Stimulated activated CD8-positive, alpha-beta memory T cell treated with anti-CD3 and anti-CD28 coated beads, Interleukin-2, amount 100 ng/mL, for 1 hour (primary cell): ENCODE data around the gene COL28A1.
"Not testable (repeated sequence)": the region's sequence is repeated elsewhere in the genome, so short reads cannot be mapped to it uniquely, and the experiment has no call there.

Experiments
- DNase-seq, 2 donors: peaks; one replicate each; pipeline ENCODE4 v3.0.0-alpha.2; 2020; ENCODE audit warnings: low read depth in 2 of 2

COL28A1 gene

GRCh38 chr7:7561591-7561990 is 25.9 kb upstream of the COL28A1 start:
- not testable (repeated sequence) for DNase-seq

DNA sequence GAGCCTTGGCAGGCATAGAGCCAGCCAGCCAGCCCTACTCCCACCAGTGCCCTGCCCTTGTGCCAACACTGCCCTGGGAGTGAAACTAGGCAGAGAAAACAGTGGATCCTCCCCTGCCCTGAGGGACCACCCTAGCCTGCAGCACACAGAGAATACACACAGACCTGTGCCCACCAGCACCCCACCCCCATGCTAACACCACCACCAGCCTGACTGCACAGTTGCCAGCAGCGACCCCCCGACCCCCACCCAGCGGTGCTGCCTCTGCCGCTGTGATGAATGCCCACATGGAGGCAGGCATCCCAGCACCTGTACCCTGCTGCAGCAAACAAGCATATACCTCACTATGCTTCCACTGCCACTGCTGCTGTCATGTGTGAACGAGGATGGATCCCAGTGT is 21.6 kb upstream of the COL28A1 start:
- no peak for DNase-seq

- no peak for DNase-seq
Measured at GRCh38 chr7:7556852-7557251, 21.2 kb upstream of the COL28A1 start.

- no peak for DNase-seq
Measured at GRCh38 chr7:7554649-7555575, 19.2 kb upstream of the COL28A1 start.

DNA sequence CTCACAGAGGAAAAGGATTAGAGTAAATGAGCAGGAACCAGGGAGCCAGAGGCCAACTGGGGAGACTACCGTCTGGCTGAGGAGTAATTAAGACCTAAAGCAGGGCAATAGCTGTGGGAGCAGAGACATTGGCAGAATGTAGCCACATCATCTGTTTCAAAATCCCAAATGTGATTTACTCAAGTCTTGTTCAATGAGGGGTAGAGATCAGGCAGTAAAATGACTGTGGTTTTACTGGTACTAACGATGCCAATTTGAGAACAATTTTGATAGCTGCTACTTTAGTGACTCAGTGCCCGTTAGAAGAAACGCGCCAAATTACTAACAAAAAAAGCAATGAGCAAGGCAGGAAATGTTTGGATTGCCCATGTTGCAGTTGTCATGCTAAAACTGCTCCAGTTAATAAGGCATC is 18.4 kb upstream of the COL28A1 start:
- DNase-seq = no peak

DNA sequence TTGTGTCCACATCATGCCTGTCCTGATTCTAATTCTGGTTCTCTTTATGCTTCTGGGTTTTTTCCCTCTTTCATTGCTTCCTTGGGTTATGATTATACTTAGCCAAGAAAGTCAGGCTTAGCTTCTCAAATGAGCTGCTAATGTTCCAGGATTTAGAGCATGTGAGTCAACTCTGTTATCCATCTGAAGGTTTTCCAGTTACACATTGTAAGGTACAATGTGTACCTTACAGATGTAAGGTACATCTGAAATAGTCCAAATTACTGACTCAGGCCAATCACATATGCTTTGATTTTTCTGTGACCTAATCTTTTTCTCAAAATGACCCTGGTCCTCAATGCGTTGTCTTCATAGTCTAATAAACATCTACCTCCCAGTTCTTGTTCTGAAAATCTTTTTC is 17.7 kb upstream of the COL28A1 start:
- no peak for DNase-seq

DNA sequence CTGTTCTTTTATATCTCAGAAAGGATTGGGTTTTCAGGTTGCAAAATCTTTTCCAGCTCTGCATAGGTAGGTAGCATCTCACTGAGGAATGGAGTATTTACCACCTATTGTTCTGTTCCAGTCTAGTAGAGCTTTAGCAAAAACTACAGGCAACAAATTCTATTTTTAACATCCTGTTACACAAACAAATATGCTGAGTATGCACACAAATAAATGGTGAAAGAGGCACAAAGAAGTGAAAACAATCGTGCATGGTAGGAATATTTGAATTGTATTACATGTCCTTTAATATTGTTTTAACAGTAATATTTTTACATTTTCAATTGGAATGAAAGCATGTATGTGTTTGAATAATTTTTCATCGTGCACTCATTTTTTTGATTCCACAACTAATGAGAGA is 16.5 kb upstream of the COL28A1 start:
- DNase-seq = no peak

DNA sequence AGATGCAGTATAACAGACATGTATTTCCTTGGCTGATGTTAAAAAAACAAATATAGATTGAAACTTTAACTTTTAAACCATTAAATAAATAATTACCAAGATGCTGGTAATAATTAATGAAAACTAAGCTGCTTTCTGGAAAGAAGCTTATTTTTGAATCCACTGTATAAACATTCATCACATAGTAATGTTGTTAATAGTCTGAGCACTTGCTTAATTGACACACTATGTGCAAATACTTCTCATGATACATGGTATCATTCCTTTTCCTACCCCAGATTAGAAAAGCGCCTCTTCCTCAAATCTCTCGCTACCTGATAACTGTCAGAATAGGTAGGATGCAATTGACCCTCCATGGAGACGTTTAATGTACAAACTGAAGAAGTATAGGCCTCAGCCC is 15.0 kb upstream of the COL28A1 start:
- DNase-seq = no peak

DNA sequence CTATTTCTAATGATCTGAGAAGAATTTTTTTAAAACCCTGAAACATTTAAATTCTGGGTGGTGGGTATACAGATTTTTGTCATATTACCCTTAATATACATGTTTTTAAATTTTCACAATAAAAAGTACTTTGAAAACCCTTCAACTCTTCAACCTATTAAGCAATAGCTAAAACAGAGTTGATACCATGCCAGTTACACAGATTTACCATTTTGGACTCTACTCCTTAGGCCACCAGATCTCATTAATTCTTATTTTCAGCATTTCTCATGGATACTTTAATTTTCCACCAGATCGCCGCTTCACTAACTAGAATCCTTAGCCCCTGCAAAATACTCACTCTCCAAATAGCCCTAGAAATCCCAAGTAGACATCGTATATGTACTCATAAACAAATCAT is 12.7 kb upstream of the COL28A1 start:
- no peak for DNase-seq

- no peak for DNase-seq
Measured at GRCh38 chr7:7542251-7542835, 6.7 kb upstream of the COL28A1 start.

DNA sequence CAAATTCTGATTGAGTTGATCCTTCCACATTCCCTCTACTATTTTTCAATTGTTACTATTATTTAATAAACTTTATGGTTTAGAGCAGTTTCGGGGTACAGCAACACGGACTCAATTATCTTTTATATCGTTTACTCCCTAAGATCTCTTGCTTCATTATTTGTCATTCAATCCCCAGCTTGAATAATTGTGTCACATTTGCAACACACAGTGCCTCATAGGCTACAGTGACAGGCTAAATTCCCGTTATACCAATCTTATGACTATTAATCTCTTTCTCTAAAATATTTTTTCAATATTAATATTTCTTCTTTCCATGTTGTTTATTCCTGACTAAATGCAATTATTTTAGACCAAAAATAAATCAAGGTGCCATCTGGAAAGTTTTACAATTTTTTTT is 4.0 kb upstream of the COL28A1 start:
- DNase-seq = no peak

- no peak for DNase-seq
Measured at GRCh38 chr7:7539152-7539551, 3.5 kb upstream of the COL28A1 start.

GRCh38 chr7:7537711-7538110 is 2.0 kb upstream of the COL28A1 start:
- DNase-seq = no peak

DNA sequence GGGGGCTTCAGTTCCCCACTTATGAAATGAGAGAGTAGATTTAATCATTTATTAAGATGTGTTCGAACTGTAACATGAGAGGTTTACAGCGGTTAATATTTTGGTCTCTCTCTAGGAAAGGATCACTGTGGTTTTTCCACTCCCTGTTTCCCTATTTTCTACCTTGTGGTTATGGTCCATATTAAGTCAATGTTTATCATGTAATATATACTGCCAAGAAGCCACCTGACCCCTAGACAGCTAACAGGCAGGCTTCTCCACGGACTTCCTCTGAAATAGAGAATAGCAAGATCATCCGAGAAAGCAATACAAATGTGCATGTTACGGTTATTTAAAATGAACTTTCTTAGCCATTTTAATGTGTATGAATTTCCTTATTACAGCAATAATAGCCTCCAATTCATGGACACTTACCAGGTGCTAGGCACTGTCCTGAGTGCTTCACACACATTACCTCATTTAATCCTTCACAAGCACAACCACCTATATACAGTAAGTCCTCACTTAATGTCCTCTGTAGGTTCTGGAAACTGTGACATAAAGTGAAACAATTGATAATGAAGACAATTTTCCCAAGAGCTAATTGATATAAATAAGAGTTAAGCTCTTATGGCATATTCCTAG is 835 bp upstream of the COL28A1 start:
- no peak for DNase-seq

GRCh38 chr7:7533831-7534430 is 1.7 kb downstream of the COL28A1 start:
- no peak for DNase-seq

GRCh38 chr7:7529328-7529727 is 6.3 kb downstream of the COL28A1 start:
- DNase-seq = no peak

DNA sequence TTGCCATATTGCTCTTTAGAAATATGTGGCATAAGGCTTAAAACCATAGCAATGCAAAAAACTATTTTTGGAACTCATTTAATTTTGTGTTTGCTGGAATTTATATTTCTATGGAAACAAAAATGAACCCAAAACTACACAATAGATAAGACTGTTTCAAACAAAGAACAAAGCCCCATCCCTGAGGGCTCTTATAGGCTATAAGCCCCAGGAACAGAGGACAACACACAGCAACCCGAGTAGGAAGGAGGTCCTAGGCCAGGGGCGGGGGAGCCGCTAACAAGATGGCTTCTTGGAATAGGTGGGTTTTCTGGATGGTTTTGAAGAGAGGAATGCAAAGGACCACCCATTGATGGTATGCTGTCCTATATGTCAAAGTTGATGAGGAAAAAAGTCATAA is 8.6 kb downstream of the COL28A1 start:
- no peak for DNase-seq

GRCh38 chr7:7526006-7526405 is 9.7 kb downstream of the COL28A1 start:
- DNase-seq = no peak

- no peak for DNase-seq
Measured at GRCh38 chr7:7524121-7524520, 11.6 kb downstream of the COL28A1 start.

DNA sequence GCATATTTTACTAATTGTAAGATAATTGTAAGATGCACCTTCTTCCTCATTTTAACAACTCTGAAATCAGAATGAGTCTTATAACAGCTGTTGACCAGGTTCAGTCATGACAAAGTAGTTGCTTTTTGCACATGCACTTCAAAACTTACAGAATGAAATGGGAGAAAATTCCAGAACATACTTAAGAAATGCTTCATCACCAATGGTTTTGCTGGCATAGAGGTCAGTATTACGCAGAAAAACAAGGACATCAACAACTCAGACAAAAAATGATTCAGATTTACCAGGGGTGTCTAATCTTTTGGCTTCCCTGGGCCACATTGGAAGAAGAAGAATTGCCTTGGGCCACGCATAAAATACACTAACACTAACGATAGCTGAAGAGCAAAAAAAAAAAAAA is 13.3 kb downstream of the COL28A1 start:
- DNase-seq = no peak

- DNase-seq = no peak
Measured at GRCh38 chr7:7521259-7521658, 14.4 kb downstream of the COL28A1 start.

DNA sequence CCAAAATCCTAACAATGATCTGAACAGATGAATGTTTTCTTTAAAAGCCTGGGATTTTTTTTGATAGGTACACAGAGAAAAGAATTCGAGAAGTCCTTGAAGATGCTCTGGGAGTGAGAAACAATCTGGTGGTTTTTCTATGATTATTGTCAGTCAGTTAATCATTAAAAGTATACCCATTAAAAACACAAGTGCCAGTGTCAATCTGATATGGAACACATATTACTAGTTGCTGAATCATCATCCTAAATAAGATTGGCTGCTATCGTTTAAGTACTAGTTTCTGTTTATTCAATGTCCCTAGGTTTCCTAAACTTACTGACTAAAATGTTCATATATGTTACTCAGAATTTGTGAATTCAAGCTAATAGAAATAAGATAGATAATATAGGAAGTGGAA is 16.1 kb downstream of the COL28A1 start:
- no peak for DNase-seq

GRCh38 chr7:7519056-7519455 is 16.6 kb downstream of the COL28A1 start:
- DNase-seq = no peak
